ENCODE data around the gene MAPT.
"Not testable (repeated sequence)": the region's sequence is repeated elsewhere in the genome, so short reads cannot be mapped to it uniquely, and the experiment has no call there.

The MAPT gene

GRCh38 chr17:45996282-45996937 is 102.1 kb downstream of the MAPT start:
- DNase-seq, result no peak

GRCh38 chr17:45997166-45997565 is 102.8 kb downstream of the MAPT start:
- no peak for DNase-seq

GRCh38 chr17:45997624-45998023 is 103.3 kb downstream of the MAPT start:
- no peak for DNase-seq

- DNase-seq, result no peak
Measured at GRCh38 chr17:45998987-45999899, 104.9 kb downstream of the MAPT start, which contains the start of gene STH. Gene STH, plus strand, starts transcription at chr17:45999250. Its CDS starts 30 bp downstream, at chr17:45999280.

GRCh38 chr17:45999900-46000290 is 105.5 kb downstream of the MAPT start:
- no peak for DNase-seq

- no peak for DNase-seq
Measured at GRCh38 chr17:46000292-46000691, 105.9 kb downstream of the MAPT start.

- no peak for DNase-seq
Measured at GRCh38 chr17:46000757-46001156, 106.4 kb downstream of the MAPT start.

GRCh38 chr17:46001390-46002310 is 107.3 kb downstream of the MAPT start:
- no peak for DNase-seq

- peak; percentile 13 for DNase-seq
Measured at GRCh38 chr17:46002311-46002972, 108.1 kb downstream of the MAPT start.

GRCh38 chr17:46002973-46003316 is 108.6 kb downstream of the MAPT start:
- no peak for DNase-seq

- DNase-seq, result peak; percentile 18
Measured at GRCh38 chr17:46003907-46004748, 109.8 kb downstream of the MAPT start.

GRCh38 chr17:46006082-46006481 is 111.7 kb downstream of the MAPT start:
- DNase-seq, result not testable (repeated sequence)

GRCh38 chr17:46007461-46007965 is 113.2 kb downstream of the MAPT start:
- no peak for DNase-seq

- no peak for DNase-seq
Measured at GRCh38 chr17:46008591-46008990, 114.2 kb downstream of the MAPT start.

- DNase-seq, result no peak
Measured at GRCh38 chr17:46009681-46010596, 115.6 kb downstream of the MAPT start.

- DNase-seq, result no peak
Measured at GRCh38 chr17:46010597-46011186, 116.3 kb downstream of the MAPT start.

- DNase-seq, result no peak
Measured at GRCh38 chr17:46011711-46012505, 117.6 kb downstream of the MAPT start.

- DNase-seq, result no peak
Measured at GRCh38 chr17:46012506-46013079, 118.2 kb downstream of the MAPT start.

GRCh38 chr17:46013127-46013501 is 118.8 kb downstream of the MAPT start:
- no peak for DNase-seq

Data from DMS79 (cell line).